SK-N-SH (cell line): ENCODE results near the gene S1PR2. TPM values are rescaled to one million over a fixed set of nuclear protein-coding genes. Genes with fewer than 3 reads are reported as not detected.

Experiments
- CTCF ChIA-PET: fragments of 300-600, 350-600 bp; formaldehyde crosslinking; extraction: SDS; loops from one replicate; lab custom pipeline; 2021; lab: Yijun Ruan, JAX
- POLR2A ChIA-PET: fragments of 350-600 bp; sonication (Branson Sonifier 250); formaldehyde crosslinking; extraction: SDS; loops from one replicate; lab custom pipeline; 2020; ENCODE audit warnings: antibody characterized with exemption, inconsistent platforms; lab: Yijun Ruan, JAX
- DNase-seq: peaks from one replicate; pipeline ENCODE4 v3.0.0; 2012
- H2AFZ ChIP-seq: fragments of 200-600 bp; sonication (generic); 2 replicates; pipeline ENCODE4 v1.8.1; 2016; ENCODE audit warnings: antibody characterized with exemption, mild to moderate bottlenecking, low read depth
- H3F3A ChIP-seq: fragments of 200-600 bp; sonication (generic); replicated peaks from 2 replicates; pipeline ENCODE3; 2016; ENCODE audit warnings: antibody characterized with exemption, mild to moderate bottlenecking; ENCODE audit not compliant: insufficient read depth
- H3K27ac ChIP-seq, 2 experiments: fragments of 200-500 bp in 1 of 2; fragments of 200-600 bp in 1 of 2; sonication (Bioruptor generic) in 1 of 2; sonication (generic), shearing (Covaris generic) in 1 of 2; 2 replicates each; pipeline versions ENCODE4 v1.5.1 to v1.6.1; 2014 to 2016; ENCODE audit warnings: low read depth in 2 of 2, inconsistent platforms in 1 of 2, low read length in 1 of 2, mild to moderate bottlenecking in 1 of 2, mixed read lengths in 1 of 2
- H3K27me3 ChIP-seq: fragments of 200-600 bp; sonication (generic), shearing (Covaris generic); 2 replicates; pipeline ENCODE4 v1.6.1; 2016; ENCODE audit warnings: mixed run types; ENCODE audit not compliant: insufficient read depth
- H3K36me3 ChIP-seq, 2 experiments: fragments of 200-500 bp in 1 of 2; fragments of 200-600 bp in 1 of 2; sonication (Bioruptor generic) in 1 of 2; sonication (generic) in 1 of 2; replicated peaks in 1 of 2; 2 replicates each; pipeline versions ENCODE3 to v1.5.1; 2014 to 2016; ENCODE audit warnings: low read length in 1 of 2, mild to moderate bottlenecking in 1 of 2; ENCODE audit not compliant: insufficient read depth in 2 of 2, control insufficient read depth in 1 of 2
- H3K4me1 ChIP-seq, 2 experiments: fragments of 200-500 bp in 1 of 2; fragments of 200-600 bp in 1 of 2; sonication (Bioruptor generic) in 1 of 2; sonication (generic), shearing (Covaris generic) in 1 of 2; 2 replicates each; pipeline versions ENCODE4 v1.5.1 to v1.6.1; 2014 to 2016; ENCODE audit warnings: low read depth in 1 of 2, low read length in 1 of 2, mixed run types in 1 of 2; ENCODE audit not compliant: insufficient read depth in 2 of 2, control insufficient read depth in 1 of 2
- H3K4me2 ChIP-seq: fragments of 200-600 bp; sonication (generic), shearing (Covaris generic); 2 replicates; pipeline ENCODE4 v1.6.1; 2017; ENCODE audit warnings: mixed run types
- H3K4me3 ChIP-seq, 2 experiments: fragments of 200-500 bp in 1 of 2; fragments of 200-600 bp in 1 of 2; sonication (Bioruptor generic) in 1 of 2; sonication (generic), shearing (Covaris generic) in 1 of 2; 2 replicates each; pipeline versions ENCODE4 v1.5.1 to v1.8.1; 2014 to 2016; ENCODE audit warnings: low read depth in 2 of 2, inconsistent platforms in 1 of 2, low read length in 1 of 2, mild to moderate bottlenecking in 1 of 2, mixed read lengths in 1 of 2, moderate library complexity in 1 of 2
- H3K79me2 ChIP-seq: fragments of 200-600 bp; sonication (generic); 2 replicates; pipeline ENCODE4 v1.8.1; 2017; ENCODE audit warnings: mild to moderate bottlenecking; ENCODE audit not compliant: insufficient read depth
- H3K9ac ChIP-seq: fragments of 200-600 bp; sonication (generic); 2 replicates; pipeline ENCODE4 v1.6.1; 2017; ENCODE audit warnings: mixed run types
- H3K9me2 ChIP-seq: fragments of 200-600 bp; sonication (generic); 2 replicates; pipeline ENCODE4 v1.6.1; 2017; ENCODE audit warnings: mixed run types
- H3K9me3 ChIP-seq: fragments of 200-600 bp; sonication (generic); 2 replicates; pipeline ENCODE4 v1.6.1; 2017; ENCODE audit warnings: mixed run types, mild to moderate bottlenecking, moderate library complexity
- H4K20me1 ChIP-seq: fragments of 200-600 bp; sonication (generic); 2 replicates; pipeline ENCODE4 v1.6.1; 2017; ENCODE audit warnings: mild to moderate bottlenecking, mixed run types; ENCODE audit not compliant: insufficient read depth
- CHD2 ChIP-seq: fragments of 150-350 bp; IDR thresholded peaks from 2 replicates; pipeline ENCODE4 v1.6.1; 2018; ENCODE audit warnings: low read length; ENCODE audit not compliant: partially characterized antibody
- ELF1 ChIP-seq: IDR thresholded peaks from 2 replicates; pipeline ENCODE4 v1.4.0; 2012
- EP300 ChIP-seq, 2 experiments: IDR thresholded peaks; 2 replicates each; pipeline versions ENCODE4 v1.4.0 to v1.6.1; 2012; ENCODE audit warnings: borderline replicate concordance in 1 of 2, low read depth in 1 of 2, low read length in 1 of 2
- EZH2phosphoT487 ChIP-seq: fragments of 200-600 bp; sonication (generic); IDR thresholded peaks from 2 replicates; pipeline ENCODE4 v1.6.1; 2017; ENCODE audit warnings: low read depth, mixed run types, mild to moderate bottlenecking, antibody characterized with exemption, moderate library complexity, borderline replicate concordance
- FOSL2 ChIP-seq: IDR thresholded peaks from 2 replicates; pipeline ENCODE4 v1.4.0; 2012; ENCODE audit warnings: low read depth, mild to moderate bottlenecking, moderate library complexity, borderline replicate concordance
- FOXJ3 ChIP-seq: sonication (generic); formaldehyde crosslinking; IDR thresholded peaks from 2 replicates; pipeline ENCODE4 v1.5.1; 2020; ENCODE audit warnings: mild to moderate bottlenecking, missing genetic modification reagents
- GATA2 ChIP-seq: sonication (generic); formaldehyde crosslinking; IDR thresholded peaks from 2 replicates; pipeline ENCODE4 v1.5.0; 2020; ENCODE audit warnings: mild to moderate bottlenecking, missing genetic modification reagents
- IRF3 ChIP-seq: fragments of 150-350 bp; IDR thresholded peaks from 2 replicates; pipeline ENCODE4 v1.6.1; 2016; ENCODE audit warnings: mild to moderate bottlenecking, low read depth, low read length
- JUND ChIP-seq: IDR thresholded peaks from 2 replicates; pipeline ENCODE4 v1.4.0; 2012
- MAX ChIP-seq: IDR thresholded peaks from 2 replicates; pipeline ENCODE4 v1.4.0; 2012; ENCODE audit warnings: low read depth
- MEF2A ChIP-seq: IDR thresholded peaks from 2 replicates; pipeline ENCODE4 v1.4.0; 2012; ENCODE audit warnings: low read depth, borderline replicate concordance
- NRF1 ChIP-seq: IDR thresholded peaks from 2 replicates; pipeline ENCODE4 v1.6.1; 2012; ENCODE audit warnings: low read depth, mild to moderate bottlenecking, low read length
- POLR2AphosphoS5 ChIP-seq: IDR thresholded peaks from 2 replicates; pipeline ENCODE4 v1.6.1; 2012; ENCODE audit warnings: low read depth, low read length
- RXRA ChIP-seq: IDR thresholded peaks from 2 replicates; pipeline ENCODE4 v1.4.0; 2012; ENCODE audit warnings: low read depth, mild to moderate bottlenecking, borderline replicate concordance
- SIN3A ChIP-seq: IDR thresholded peaks from 2 replicates; pipeline ENCODE4 v1.6.1; 2012; ENCODE audit warnings: low read depth, mild to moderate bottlenecking, low read length, moderate library complexity, borderline replicate concordance
- TAF1 ChIP-seq: IDR thresholded peaks from 2 replicates; pipeline ENCODE4 v1.6.1; 2012; ENCODE audit warnings: low read depth, mild to moderate bottlenecking, low read length, moderate library complexity, borderline replicate concordance
- TEAD4 ChIP-seq: IDR thresholded peaks from 2 replicates; pipeline ENCODE4 v1.4.0; 2012; ENCODE audit warnings: mild to moderate bottlenecking, borderline replicate concordance; ENCODE audit not compliant: insufficient read depth
- USF1 ChIP-seq: IDR thresholded peaks from 2 replicates; pipeline ENCODE4 v1.4.0; 2012; ENCODE audit warnings: low read depth, borderline replicate concordance
- ZBTB33 ChIP-seq: IDR thresholded peaks from 2 replicates; pipeline ENCODE4 v1.4.0; 2012; ENCODE audit warnings: low read depth, borderline replicate concordance
- WGBS: methylation state at CpG from one replicate; pipeline ENCODE4 v1.1.6; 2017; ENCODE audit warnings: low lambda C conversion rate; 5-methylcytosine and 5-hydroxymethylcytosine counted together
- polyA plus RNA-seq, 3 experiments: library from polyadenylated mRNA; depleted of rRNA; stranded (reverse); fragments of >200 nt; gene quantifications; 2 replicates each; pipeline ENCODE4 v1.2.3, GENCODE V29; 2012

S1PR2 gene
- polyA plus RNA-seq, 1 of the 3 experiments (the other 2 are of a cell fraction), result 3.6 TPM

GRCh38 chr19:10220695-10221094 lies 10.4 kb downstream of the S1PR2 start:
- TF ChIP-seq ELF1, result no peak
- TF ChIP-seq RXRA, result no peak
- no peak for TF ChIP-seq EP300 (IDR thresholded peaks at IDR 0.05; ENCODE audit: borderline replicate concordance in 1 of 2, low read depth in 1 of 2, low read length in 1 of 2)
- no peak for TF ChIP-seq TAF1
- no peak for TF ChIP-seq IRF3
- TF ChIP-seq FOSL2, result no peak
- TF ChIP-seq TEAD4, result no peak
- TF ChIP-seq CHD2, result no peak
- no peak for TF ChIP-seq FOXJ3 (CRISPR knock-in tag)
- no peak for TF ChIP-seq EZH2phosphoT487
- no peak for TF ChIP-seq JUND
- no peak for TF ChIP-seq SIN3A
- TF ChIP-seq MEF2A, result no peak
- no peak for TF ChIP-seq USF1
- TF ChIP-seq ZBTB33, result no peak
- no peaks in the 10 kb centered on the region for H3K79me2 ChIP-seq
- H3K27me3 ChIP-seq, result no peaks in the 10 kb centered on the region
- no peak overlapping the region for H3K4me3 ChIP-seq
- WGBS, result 86% methylated on average over 4 of the region's 7 CpGs
- H3K9ac ChIP-seq, result no peak overlapping the region
- DNase-seq, result no peak
- no peak overlapping the region for H3K27ac ChIP-seq
- ChIA-PET CTCF (interaction anchor here (0.6 to 1.1 kb wide), 2 partner anchors 11 to 30 kb away, joined by 3 read pairs; no protein-coding TSS in a partner anchor), POLR2A (no interaction called here)
- no peak overlapping the region for H2AFZ ChIP-seq
- H3K4me2 ChIP-seq, result no peak overlapping the region
- H3K9me2 ChIP-seq, result no peaks in the 10 kb centered on the region
- H3K4me1 ChIP-seq, result no peaks in the 10 kb centered on the region; a peak in 1 of 4 replicates
- H3K36me3 ChIP-seq, result no peaks in the 10 kb centered on the region
- H3F3A ChIP-seq, result no peaks in the 10 kb centered on the region
- H3K9me3 ChIP-seq, result no peaks in the 10 kb centered on the region
- H4K20me1 ChIP-seq, result no peaks in the 10 kb centered on the region

- no peaks in the 10 kb centered on the region for H3K9me2 ChIP-seq
- H3K27ac ChIP-seq, result no peak overlapping the region
- no peak for DNase-seq
- no peak for TF ChIP-seq NRF1
- TF ChIP-seq IRF3, result no peak
- no peak for TF ChIP-seq MAX
- no peak for TF ChIP-seq POLR2AphosphoS5
- TF ChIP-seq GATA2 (CRISPR knock-in tag), result no peak
- TF ChIP-seq CHD2, result no peak
- no peaks in the 10 kb centered on the region for H4K20me1 ChIP-seq
- H3K9me3 ChIP-seq, result no peaks in the 10 kb centered on the region
- no peaks in the 10 kb centered on the region for H3K36me3 ChIP-seq
- no peak overlapping the region for H3K4me3 ChIP-seq
- CTCF ChIA-PET, result interaction anchor here (1.0 to 1.4 kb wide), 2 partner anchors 13 to 39 kb away, joined by 3 to 6 read pairs; no protein-coding TSS in a partner anchor
- H3K27me3 ChIP-seq, result no peaks in the 10 kb centered on the region
- H3K79me2 ChIP-seq, result no peaks in the 10 kb centered on the region
- POLR2A ChIA-PET, result no interaction called here
- WGBS, result 61% methylated on average over 2 of the region's 3 CpGs
- H3F3A ChIP-seq, result no peaks in the 10 kb centered on the region
- no peak overlapping the region for H3K9ac ChIP-seq
- H3K4me1 ChIP-seq, result no peaks in the 10 kb centered on the region
- no peak overlapping the region for H2AFZ ChIP-seq
- no peak overlapping the region for H3K4me2 ChIP-seq
Observed at GRCh38 chr19:10219678-10220077, 11.5 kb downstream of the S1PR2 start.
